Right lung (tissue), 5 donors: ENCODE data around the gene GNAS-AS1. TPM values are rescaled to one million over a fixed set of nuclear protein-coding genes. Genes with fewer than 3 reads are reported as not detected.
"Not testable (repeated sequence)": the region's sequence is repeated elsewhere in the genome, so short reads cannot be mapped to it uniquely, and the experiment has no call there.

Experiments
- DNase-seq, 2 donors: peaks; one replicate each; pipeline ENCODE4 v3.0.0-alpha.2; 2013
- polyA plus RNA-seq, 5 donors: library from polyadenylated mRNA; unstranded; fragments of 120-200 nt; gene quantifications; one replicate each; pipeline versions ENCODE4 v1.2.1 to v1.2.3, GENCODE V29; 2013; ENCODE audit warnings: inconsistent platforms in 1 of 5, low replicate concordance in 1 of 5; ENCODE audit not compliant: insufficient read length in 5 of 5, insufficient read depth in 1 of 5

The GNAS-AS1 gene
- polyA plus RNA-seq, 5 donors = 0.55 to 0.89 (median 0.82) TPM

DNA sequence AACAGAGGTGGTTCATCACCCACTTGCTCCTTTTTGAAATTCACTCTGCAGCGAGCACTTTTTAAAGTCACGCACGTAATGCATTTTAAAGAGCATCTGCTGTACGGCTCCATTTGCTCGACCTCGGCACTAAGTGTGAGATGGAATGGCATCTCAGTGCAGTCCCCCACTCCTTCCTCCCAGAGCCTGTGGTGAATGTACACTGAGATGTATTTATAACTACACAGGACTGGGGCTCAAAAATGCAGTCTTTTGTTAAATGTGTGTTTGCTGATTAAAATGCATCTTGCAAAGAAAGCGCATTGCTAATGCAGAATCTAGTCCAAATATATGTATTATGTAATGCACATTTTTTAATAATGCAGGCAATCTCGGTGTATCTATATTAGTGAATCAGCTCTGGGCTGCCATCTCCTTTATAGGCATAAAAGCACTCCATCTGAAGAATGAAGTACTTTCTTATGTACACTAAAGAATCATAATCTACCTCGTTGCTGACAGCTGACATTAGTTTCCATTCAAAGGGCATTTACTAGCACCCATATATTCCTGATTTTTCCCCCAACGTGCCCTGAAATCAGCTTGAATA, 14.0 kb downstream of the GNAS-AS1 start:
- no peak for DNase-seq

DNA sequence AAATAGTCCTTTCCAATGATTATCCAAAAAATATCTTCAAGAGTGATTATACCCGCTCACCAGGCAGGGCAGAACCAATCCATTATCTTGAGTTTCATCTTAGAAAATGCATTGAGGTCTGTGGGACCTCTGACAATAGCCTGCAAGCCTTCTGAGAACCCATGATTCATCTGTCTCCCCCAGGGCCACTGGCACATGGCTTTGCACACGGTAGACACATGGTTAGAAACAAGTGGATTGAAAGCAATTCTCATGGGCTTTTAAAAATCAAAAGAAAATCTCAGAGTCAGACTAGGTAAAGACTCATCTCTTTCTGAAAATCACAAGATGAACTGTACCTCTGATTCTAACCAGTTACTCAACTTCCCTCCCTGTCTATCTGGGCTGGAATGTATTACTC, 15.5 kb downstream of the GNAS-AS1 start:
- no peak for DNase-seq

DNA sequence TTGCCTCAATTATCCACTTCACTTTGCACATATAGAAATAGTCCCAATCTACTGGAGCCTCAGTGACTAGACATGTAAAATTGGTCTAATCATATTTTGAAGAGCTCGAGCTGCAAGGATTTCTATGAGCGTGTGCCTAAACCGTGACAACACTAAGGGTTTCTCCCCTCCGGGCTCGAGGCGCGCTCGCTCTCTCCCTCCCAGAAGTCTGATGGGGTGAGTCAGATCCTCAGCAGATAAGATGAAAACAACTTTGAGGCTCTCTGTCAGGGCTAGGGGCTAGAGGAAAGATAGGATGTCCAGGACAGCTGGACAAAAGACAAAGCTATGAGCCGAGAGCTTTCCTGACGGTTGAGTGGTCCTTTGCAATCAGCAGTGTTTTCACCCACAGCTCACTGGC, 16.8 kb downstream of the GNAS-AS1 start:
- DNase-seq = no peak

- DNase-seq = no peak
Measured at GRCh38 chr20:58832457-58832856, 18.2 kb downstream of the GNAS-AS1 start.

DNA sequence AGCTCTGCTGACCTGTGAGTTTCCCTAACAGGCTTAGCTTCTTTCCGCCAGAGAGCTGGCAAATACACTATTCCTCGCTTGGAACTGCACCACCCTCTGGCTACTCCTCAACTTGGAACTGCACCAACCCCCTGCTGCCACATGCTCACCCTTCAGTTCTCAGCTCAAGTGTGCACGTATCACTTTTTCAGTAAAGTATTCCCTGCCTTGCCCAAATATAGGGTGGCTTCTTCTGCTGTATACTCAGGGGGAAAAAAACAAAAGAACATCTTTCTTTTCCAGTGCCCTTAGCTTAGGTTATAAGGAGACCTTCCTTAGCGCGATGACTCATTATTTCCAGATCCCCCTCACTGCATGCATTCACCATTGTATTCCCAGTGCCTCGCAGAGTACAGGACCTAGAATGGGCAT, 21.2 kb downstream of the GNAS-AS1 start:
- no peak for DNase-seq

- DNase-seq = not testable (repeated sequence)
Measured at GRCh38 chr20:58828804-58829203, 21.9 kb downstream of the GNAS-AS1 start.

- DNase-seq = no peak
Measured at GRCh38 chr20:58828136-58828535, 22.6 kb downstream of the GNAS-AS1 start.

DNA sequence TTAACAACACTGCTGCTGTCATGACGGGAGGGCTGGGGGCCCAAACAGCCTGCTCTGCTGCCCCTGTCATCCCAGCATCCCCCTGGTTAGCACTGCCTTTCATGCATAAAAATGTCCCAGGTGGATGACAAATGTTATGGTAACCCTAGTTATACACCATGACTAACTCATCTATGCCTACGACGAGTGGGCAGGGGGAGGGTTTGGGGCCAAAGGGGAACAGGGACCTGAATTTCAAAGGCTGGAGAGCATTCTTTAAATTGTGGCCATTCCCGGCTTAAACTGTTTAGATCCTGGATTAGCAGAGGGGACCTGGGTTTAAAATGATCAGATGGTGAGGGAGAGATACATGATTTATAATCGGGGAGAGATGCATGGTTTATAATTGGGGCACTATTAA, 24.4 kb downstream of the GNAS-AS1 start:
- no peak for DNase-seq

- DNase-seq = no peak
Measured at GRCh38 chr20:58825450-58825849, 25.3 kb downstream of the GNAS-AS1 start.

DNA sequence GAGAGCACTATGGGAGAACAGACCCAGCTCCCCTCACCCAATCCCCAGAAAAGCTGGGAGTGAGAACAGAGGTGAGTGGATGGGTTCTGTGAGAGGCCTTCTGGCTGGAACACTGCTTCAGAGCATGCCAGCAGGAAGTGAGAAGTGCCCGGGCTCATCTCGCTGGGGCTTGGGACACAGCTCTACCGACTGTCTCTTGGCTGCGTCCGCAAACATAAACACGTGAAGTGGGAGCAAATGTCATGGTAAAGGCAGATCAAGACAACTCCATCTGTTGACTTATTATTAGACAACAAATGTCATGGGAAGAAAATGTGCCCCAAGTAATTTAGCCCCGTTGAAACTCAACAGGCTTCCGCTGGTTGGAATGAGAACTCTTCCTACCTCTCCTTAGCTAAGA, 25.9 kb downstream of the GNAS-AS1 start:
- no peak for DNase-seq

DNA sequence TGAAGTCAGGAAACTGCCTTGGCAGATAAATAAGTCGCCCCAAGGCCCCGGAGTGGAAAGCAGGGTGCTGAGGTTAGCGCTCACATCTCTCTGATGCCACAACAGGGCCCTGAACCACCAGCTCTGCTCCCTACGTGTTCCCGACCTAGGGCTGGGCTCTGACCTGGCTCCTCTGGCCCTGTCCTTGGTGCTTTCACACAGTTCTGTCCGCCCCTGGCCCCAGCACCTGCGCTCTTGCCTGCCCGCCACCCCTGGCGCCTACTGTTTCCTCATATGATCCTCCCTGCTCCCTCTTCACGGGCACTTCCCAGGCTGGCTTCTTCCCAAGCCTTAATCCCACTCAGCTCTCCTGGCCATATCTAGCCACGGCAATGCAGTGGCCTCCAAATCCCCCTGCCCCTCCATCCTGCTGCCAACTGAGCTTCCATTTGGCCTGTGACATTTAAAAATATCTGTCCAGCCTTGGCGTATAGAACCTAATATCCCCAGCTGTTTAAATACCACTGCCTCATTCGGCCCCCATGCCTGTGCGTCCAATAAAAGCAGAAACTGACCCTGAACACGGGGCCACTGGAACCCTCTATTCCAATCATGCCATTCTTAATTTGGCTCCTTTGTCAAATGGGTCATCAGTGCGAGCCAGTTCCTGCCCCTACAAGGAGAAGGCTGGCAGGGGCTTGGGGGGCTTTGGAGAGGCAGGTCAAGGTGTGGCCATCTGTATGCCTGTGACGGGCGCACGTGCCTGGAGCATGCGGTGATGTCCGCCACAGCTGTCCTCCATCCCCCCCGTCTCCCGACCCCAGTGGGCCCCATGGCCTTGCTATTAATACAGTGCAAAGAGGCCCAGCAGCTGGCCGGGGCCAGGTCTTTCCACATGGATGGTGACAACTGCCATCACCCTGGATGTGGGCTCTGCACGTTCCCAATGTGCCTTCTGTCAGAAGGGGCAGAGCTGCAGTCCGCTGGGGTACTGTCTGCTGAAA, 27.7 kb downstream of the GNAS-AS1 start:
- DNase-seq = no peak

DNA sequence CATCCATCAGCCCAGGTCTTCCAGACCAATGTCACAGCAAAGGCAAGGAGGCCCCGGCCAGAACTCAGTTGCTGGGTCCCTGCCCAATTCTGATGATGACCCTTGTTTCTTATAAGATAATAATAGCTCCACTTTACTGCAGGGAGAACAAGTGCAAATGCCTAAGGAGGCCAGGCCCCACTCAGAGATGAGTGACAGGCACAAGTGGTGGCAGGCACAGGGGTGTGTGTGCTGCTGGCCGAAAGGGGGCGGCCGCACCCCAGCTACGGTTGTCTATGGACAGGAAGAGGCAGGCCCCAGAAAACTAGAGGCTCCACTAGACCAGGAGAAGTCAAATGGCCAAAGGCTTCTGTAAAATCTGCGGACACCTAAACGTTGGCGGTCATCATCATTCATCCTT, 28.6 kb downstream of the GNAS-AS1 start:
- no peak for DNase-seq

GRCh38 chr20:58820515-58820914, 30.2 kb downstream of the GNAS-AS1 start:
- DNase-seq = not testable (repeated sequence)

GRCh38 chr20:58819921-58820320, 30.8 kb downstream of the GNAS-AS1 start:
- no peak for DNase-seq

DNA sequence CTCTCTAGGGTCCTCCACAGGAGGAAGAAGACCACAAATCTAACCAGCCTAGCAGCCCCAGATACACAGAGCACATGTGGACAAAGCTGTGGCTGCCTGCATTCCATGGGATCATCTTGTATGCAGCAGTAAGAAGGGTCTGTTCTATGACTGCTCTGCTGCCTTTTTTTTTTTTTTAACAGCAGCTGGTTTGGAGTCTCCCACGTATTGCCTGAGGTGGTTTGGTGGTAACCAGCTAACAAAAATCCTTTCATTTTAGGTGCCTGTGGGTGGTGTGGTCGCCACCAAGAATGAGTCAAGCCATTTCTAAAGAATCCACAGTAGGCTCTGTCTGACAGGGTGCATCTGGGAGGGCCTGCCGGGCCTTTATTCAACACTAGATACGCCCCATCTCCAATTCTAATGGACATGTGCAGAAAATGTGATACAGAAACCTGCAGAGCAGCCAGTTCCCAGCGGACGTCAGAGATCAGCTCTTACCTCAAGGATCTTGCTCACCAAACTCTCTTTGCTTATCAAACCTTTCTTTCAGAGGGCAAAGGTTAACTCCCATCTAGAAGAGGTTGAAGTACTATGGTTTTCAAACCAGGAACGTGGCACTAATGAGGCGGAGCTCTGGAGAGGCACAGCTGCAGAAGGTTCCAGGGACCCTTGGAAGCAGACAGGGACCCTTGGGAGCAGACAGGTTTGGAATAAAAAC, 32.0 kb downstream of the GNAS-AS1 start:
- DNase-seq = no peak

DNA sequence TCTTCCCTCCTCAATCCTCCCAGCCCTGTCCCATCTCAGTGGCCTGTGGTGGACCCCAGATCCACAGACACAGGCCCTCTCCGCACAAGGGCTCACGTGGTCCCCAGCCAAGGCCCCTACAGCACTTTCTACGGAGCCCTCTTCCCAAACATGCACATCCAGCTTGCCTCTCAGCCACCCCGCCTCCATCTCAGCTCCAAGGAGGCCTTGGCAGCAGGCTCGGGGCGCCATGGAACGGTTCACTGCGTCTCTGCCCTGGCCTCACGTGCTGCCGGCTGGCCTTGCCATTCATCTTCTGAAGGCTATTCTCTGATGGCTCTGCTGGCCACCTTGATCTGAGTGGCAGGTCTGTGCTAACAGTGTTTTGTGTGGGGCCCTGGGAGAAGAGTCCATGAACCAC, 33.0 kb downstream of the GNAS-AS1 start:
- no peak for DNase-seq

DNA sequence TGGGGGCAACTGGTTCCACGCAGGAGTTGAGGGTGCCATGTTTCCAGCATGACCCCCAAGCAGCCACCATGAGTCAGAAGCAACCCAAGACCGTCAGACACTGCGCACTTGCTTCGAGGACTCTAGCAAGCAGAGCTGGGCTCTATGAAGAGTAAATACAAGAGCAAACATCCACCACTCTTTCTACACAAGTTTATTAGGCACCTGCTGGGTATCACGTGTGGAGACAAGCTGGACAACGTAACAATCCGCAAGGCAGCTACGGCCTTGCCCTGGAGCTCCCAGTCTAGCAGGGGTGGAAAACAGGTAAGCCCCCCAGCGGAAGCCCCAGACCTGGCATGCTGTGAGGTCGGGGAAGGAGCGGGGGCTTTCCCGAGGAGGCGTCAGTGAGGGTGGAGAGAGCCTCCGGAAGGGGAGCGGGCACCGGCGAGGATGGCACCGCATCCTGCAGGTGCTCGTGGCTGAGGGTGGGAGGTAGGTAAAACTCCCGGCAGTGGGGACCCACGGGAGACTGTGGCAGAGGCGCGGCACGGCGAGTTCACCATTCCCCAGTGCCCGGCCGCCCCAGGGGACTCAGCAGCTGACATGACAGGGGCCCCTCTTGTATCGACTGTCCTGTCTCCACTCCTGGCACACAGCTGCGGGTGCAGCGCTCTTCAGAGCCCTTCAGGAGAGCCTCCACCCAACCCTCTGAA, 33.6 kb downstream of the GNAS-AS1 start:
- no peak for DNase-seq

GRCh38 chr20:58816051-58816450, 34.7 kb downstream of the GNAS-AS1 start:
- DNase-seq = no peak

DNA sequence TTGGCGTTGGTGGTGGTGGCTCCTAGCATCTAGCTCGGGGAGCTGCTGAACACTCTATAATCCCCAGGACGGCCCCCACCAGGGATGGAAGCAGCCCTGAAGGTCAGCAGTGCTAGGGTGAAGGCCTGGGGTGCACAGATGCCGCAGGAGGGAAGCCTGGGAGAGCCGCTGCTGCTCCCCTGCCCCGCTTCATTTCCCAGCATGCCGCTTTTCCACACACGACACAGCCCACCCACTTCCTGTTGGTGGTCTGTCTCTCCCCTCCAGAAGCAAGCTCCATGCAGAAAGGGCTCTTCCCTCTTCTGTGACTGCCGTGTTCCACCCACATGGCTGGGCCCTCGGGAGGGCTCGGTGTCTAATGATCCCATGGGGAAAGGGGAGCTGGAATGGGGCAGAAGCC, 35.3 kb downstream of the GNAS-AS1 start:
- DNase-seq = no peak

DNA sequence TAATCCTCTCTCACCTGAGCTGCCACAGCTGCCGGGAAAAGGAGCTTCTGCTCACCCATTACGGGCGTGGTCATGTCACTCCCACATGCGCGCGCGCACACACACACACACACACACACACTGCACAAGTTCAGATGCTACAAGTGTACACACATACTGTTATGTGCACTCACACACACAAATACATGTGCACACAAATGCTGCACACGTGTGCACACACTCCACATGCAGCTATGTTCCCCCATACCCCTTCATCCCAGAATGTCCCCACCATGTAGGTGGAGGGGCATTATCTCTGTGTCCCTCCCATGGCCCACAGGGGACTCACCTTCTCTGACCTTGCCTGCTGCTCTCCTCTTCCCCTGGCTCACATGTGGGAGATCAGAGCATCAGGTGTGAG, 37.3 kb downstream of the GNAS-AS1 start:
- DNase-seq = no peak

GRCh38 chr20:58811334-58811733, 39.4 kb downstream of the GNAS-AS1 start:
- DNase-seq = no peak

GRCh38 chr20:58810879-58811250, 39.8 kb downstream of the GNAS-AS1 start:
- DNase-seq = no peak
